BJ (cell line): Measurements from ENCODE around the gene MEGF6. TPM values are rescaled to one million over a fixed set of nuclear protein-coding genes. Genes with fewer than 3 reads are reported as not detected.

Experiments used
- CTCF ChIA-PET: fragments of 350-600 bp; formaldehyde crosslinking; extraction: SDS; loops from one replicate; lab custom pipeline; 2021; ENCODE audit warnings: antibody characterized with exemption, inconsistent platforms; lab: Yijun Ruan, JAX
- POLR2A ChIA-PET: fragments of 300-600 bp; sonication (Branson Sonifier 250); formaldehyde crosslinking; extraction: SDS; loops from one replicate; lab custom pipeline; 2021; ENCODE audit warnings: antibody characterized with exemption; lab: Charles Lee
- DNase-seq: peaks from one replicate; pipeline ENCODE4 v3.0.0-alpha.2; 2011; ENCODE audit warnings: low read depth
- H3K27me3 ChIP-seq: 2 replicates; pipeline ENCODE4 v1.6.0; 2011; ENCODE audit warnings: low read length; ENCODE audit not compliant: control insufficient read depth, insufficient read depth
- H3K36me3 ChIP-seq: 2 replicates; pipeline ENCODE4 v1.5.1; 2011; ENCODE audit warnings: low read length; ENCODE audit not compliant: control insufficient read depth, insufficient read depth
- H3K4me3 ChIP-seq: 2 replicates; pipeline ENCODE4 v1.5.1; 2011; ENCODE audit warnings: low read depth, mild to moderate bottlenecking, control low read depth, low read length
- polyA minus RNA-seq: library from RNA; depleted of rRNA, polyadenylated mRNA; stranded (reverse); fragments of >200 nt; gene quantifications from 2 replicates; pipeline ENCODE4 v1.2.3, GENCODE V29; 2011; rRNA and poly(A)+ RNA removed
- polyA plus RNA-seq: library from polyadenylated mRNA; depleted of rRNA; stranded (reverse); fragments of >200 nt; gene quantifications from 2 replicates; pipeline ENCODE4 v1.2.3, GENCODE V29; 2011; rRNA removed
- TF ChIP-seq, protein P1 (sequence below): IDR thresholded peaks from 2 replicates; pipeline ENCODE4 v1.5.1; 2011; ENCODE audit warnings: low read depth, mild to moderate bottlenecking, control low read depth, inconsistent platforms, low read length, moderate library complexity; ENCODE audit not compliant: insufficient read depth

MEGF6 gene, protein sequence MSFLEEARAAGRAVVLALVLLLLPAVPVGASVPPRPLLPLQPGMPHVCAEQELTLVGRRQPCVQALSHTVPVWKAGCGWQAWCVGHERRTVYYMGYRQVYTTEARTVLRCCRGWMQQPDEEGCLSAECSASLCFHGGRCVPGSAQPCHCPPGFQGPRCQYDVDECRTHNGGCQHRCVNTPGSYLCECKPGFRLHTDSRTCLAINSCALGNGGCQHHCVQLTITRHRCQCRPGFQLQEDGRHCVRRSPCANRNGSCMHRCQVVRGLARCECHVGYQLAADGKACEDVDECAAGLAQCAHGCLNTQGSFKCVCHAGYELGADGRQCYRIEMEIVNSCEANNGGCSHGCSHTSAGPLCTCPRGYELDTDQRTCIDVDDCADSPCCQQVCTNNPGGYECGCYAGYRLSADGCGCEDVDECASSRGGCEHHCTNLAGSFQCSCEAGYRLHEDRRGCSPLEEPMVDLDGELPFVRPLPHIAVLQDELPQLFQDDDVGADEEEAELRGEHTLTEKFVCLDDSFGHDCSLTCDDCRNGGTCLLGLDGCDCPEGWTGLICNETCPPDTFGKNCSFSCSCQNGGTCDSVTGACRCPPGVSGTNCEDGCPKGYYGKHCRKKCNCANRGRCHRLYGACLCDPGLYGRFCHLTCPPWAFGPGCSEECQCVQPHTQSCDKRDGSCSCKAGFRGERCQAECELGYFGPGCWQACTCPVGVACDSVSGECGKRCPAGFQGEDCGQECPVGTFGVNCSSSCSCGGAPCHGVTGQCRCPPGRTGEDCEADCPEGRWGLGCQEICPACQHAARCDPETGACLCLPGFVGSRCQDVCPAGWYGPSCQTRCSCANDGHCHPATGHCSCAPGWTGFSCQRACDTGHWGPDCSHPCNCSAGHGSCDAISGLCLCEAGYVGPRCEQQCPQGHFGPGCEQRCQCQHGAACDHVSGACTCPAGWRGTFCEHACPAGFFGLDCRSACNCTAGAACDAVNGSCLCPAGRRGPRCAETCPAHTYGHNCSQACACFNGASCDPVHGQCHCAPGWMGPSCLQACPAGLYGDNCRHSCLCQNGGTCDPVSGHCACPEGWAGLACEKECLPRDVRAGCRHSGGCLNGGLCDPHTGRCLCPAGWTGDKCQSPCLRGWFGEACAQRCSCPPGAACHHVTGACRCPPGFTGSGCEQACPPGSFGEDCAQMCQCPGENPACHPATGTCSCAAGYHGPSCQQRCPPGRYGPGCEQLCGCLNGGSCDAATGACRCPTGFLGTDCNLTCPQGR (N-terminal part only)
- 31.8 and 77.4 TPM in 2 replicates for polyA plus RNA-seq
- 19.7 and 19.8 TPM in 2 replicates for polyA minus RNA-seq

DNA sequence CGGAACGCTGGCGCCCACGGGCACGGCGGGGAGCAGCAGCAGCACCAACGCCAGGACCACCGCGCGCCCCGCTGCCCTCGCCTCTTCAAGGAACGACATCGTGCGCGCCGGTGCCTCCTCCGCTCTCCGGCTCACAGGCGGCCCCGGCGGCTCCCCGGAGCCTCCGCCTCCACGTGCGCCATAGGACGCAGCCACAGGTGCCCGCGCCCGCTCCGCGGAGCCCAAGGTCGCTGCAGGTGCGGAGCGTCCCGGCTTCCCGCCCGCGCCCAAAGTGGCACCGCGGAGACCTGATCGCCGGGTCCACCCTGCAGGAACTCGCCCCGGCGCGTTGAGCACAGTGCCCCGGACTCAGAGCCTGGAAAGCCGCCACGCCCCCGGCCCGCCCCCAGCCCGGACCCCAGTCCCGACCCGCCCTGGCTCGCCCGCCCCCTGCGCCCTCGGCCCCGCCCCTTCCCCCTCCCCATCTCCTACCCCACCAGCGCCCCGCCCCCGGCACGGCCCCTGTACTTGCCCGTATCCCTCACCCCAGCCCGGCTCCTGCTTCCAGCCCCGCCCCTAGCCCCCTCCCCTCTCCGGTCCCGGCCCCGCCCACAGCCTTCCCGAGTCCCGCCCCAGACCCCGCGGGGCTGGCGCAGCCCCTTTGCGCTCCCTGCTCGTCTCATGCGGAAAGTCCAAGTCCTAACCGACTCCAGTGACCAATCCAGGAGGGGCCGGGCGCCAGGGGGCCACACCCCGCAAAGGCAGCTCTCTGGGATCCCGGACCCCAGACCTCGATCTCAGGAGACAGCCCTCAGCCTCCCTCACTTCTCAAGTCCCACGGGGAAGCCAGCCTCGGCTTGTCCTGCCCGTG, at the start of gene MEGF6:
TSS of gene MEGF6 (minus strand) at position 339 of the 850 bp plus-strand sequence. CDS start at position 99, 240 bp downstream.
- DNase-seq, result no peak
- Histone ChIP-seq H3K36me3 (no peaks in the 10 kb centered on the region), H3K4me3 (peak within 1 kb of the TSS; percentile 27), H3K27me3 (peaks cover 11% of the 10 kb centered on the region)
- TF ChIP-seq, protein P1, sequence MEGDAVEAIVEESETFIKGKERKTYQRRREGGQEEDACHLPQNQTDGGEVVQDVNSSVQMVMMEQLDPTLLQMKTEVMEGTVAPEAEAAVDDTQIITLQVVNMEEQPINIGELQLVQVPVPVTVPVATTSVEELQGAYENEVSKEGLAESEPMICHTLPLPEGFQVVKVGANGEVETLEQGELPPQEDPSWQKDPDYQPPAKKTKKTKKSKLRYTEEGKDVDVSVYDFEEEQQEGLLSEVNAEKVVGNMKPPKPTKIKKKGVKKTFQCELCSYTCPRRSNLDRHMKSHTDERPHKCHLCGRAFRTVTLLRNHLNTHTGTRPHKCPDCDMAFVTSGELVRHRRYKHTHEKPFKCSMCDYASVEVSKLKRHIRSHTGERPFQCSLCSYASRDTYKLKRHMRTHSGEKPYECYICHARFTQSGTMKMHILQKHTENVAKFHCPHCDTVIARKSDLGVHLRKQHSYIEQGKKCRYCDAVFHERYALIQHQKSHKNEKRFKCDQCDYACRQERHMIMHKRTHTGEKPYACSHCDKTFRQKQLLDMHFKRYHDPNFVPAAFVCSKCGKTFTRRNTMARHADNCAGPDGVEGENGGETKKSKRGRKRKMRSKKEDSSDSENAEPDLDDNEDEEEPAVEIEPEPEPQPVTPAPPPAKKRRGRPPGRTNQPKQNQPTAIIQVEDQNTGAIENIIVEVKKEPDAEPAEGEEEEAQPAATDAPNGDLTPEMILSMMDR, result no peak
- CTCF ChIA-PET, result no interaction called here
- POLR2A ChIA-PET, result no interaction called here

DNA sequence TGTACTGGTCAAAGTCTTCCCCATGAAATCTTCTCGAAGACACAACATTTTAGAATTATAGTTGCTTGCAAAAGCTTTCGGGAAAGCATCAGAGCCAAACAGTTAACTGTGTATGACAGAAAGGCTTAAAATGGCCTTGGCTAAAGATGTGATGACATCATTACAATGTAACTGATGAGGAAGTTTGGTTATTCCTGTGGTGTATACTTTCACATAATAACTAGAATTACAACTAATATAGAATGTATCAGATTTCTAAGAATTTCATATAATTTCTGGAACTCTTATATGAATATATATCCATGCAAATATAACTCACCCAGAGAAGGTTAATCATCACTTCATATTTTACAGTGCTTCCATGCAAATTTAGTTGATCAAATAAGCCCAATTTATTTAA, 49.4 kb upstream of the MEGF6 start:
- no peak for DNase-seq
- Histone ChIP-seq H3K27me3 (peaks cover 21% of the 10 kb centered on the region), H3K4me3 (no peak overlapping the region), H3K36me3 (no peaks in the 10 kb centered on the region)
- ChIA-PET POLR2A (no interaction called here), CTCF (no interaction called here)
- TF ChIP-seq, protein P1, result no peak

DNA sequence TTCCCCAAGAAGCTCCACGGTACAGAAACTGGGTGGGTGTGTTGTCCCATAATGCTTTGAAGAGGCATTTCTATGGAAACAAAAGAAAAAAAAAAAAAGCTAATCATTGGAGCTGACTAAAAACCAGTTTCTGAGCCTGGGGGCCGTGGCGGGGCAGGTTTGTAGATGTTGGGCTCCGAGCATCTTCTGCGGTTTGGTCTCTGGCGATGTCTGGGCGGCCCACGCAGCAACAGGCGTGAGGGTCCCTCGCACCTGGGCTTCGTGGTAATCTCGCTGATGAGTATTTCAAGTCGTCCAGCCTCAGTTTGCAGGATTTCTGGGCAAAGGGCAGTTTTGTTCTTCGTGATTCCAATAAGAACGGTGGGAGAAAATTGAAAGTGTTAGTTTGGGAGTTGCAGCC, 47.8 kb upstream of the MEGF6 start:
- no peak for DNase-seq
- Histone ChIP-seq H3K4me3 (no peak overlapping the region), H3K36me3 (no peaks in the 10 kb centered on the region), H3K27me3 (peaks cover 28% of the 10 kb centered on the region)
- CTCF ChIA-PET, result no interaction called here
- POLR2A ChIA-PET, result no interaction called here
- TF ChIP-seq, protein P1, result no peak

DNA sequence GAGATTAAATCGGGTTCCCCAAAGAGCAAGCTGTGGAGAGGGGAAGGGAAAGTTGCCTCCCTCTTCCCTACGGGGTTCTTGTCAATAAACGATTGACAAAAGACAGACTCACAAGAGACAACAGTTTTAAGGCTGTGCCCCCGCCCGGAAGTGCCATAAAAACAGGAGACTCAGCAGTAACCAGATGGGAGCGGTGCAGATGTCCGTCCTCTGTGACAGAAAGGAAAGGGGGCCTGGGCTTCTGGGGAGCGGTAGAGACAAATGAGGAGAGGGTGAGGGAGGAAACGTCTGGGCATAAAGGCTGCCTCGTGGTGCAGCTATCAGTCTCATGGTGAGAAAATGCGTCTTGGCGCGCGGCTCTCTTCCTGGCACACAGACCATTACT, 46.9 kb upstream of the MEGF6 start:
- Histone ChIP-seq H3K36me3 (no peaks in the 10 kb centered on the region), H3K4me3 (no peak overlapping the region), H3K27me3 (peaks cover 35% of the 10 kb centered on the region)
- TF ChIP-seq, protein P1, result no peak
- no peak for DNase-seq
- CTCF ChIA-PET, result no interaction called here
- POLR2A ChIA-PET, result no interaction called here
